Measurements from ENCODE around the gene OSTM1.

DNA sequence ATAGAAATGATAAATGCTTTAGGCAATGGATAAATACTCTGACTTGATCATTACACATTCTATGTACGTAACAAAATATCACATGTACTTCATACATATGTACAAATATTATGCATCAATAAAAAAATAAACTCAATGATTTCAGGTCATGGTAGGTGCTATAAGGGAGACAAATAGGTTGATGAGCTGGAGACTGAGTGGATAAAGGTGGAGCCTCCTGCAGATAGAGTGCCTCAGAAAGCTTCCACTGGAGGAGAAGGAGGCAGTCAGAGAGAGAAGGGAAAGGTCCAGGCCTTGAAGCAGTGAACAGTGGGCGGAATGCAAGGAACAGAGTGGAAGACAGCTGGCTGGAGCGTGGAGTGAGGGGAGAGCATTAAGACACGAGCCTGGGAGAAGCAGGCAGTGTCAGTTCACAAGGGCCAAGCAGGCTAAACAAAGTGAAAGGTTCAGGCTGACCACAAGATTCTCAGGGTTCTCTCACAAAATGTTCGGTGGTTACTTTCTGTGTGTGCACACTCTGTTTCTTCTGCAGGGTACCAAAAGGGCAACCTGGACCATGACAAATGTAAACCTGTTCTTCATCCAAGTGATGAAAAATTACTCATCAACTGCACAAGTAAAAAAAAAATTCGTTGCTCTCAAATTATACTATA is 60.6 kb downstream of the OSTM1 start:
- TF ChIP-seq TEAD4 (IDR thresholded peaks at IDR 0.05; ENCODE audit: borderline replicate concordance, insufficient read depth) (no peak), EZH2phosphoT487 (IDR thresholded peaks at IDR 0.05; ENCODE audit: borderline replicate concordance, low read depth) (no peak), TAF1 (IDR thresholded peaks at IDR 0.05; ENCODE audit: borderline replicate concordance, low read depth, low read length) (no peak), NFIC (IDR thresholded peaks at IDR 0.05; ENCODE audit: borderline replicate concordance) (no peak), EP300 (IDR thresholded peaks at IDR 0.05; ENCODE audit: borderline replicate concordance in 1 of 2, low read depth in 1 of 2, low read length in 1 of 2) (no peak), FOXJ3 (CRISPR knock-in tag; IDR thresholded peaks at IDR 0.05) (no peak)
- TF ChIP-seq, protein P1, sequence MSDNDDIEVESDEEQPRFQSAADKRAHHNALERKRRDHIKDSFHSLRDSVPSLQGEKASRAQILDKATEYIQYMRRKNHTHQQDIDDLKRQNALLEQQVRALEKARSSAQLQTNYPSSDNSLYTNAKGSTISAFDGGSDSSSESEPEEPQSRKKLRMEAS (IDR thresholded peaks at IDR 0.05; ENCODE audit: low read depth), result no peak
- TF ChIP-seq, protein P2, sequence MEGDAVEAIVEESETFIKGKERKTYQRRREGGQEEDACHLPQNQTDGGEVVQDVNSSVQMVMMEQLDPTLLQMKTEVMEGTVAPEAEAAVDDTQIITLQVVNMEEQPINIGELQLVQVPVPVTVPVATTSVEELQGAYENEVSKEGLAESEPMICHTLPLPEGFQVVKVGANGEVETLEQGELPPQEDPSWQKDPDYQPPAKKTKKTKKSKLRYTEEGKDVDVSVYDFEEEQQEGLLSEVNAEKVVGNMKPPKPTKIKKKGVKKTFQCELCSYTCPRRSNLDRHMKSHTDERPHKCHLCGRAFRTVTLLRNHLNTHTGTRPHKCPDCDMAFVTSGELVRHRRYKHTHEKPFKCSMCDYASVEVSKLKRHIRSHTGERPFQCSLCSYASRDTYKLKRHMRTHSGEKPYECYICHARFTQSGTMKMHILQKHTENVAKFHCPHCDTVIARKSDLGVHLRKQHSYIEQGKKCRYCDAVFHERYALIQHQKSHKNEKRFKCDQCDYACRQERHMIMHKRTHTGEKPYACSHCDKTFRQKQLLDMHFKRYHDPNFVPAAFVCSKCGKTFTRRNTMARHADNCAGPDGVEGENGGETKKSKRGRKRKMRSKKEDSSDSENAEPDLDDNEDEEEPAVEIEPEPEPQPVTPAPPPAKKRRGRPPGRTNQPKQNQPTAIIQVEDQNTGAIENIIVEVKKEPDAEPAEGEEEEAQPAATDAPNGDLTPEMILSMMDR (IDR thresholded peaks at IDR 0.05), result no peak
- TF ChIP-seq, protein P3, sequence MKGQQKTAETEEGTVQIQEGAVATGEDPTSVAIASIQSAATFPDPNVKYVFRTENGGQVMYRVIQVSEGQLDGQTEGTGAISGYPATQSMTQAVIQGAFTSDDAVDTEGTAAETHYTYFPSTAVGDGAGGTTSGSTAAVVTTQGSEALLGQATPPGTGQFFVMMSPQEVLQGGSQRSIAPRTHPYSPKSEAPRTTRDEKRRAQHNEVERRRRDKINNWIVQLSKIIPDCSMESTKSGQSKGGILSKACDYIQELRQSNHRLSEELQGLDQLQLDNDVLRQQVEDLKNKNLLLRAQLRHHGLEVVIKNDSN (IDR thresholded peaks at IDR 0.05; ENCODE audit: borderline replicate concordance, low read depth), result no peak

All from SK-N-SH (cell line).